Ovary (tissue), 3 donors: ENCODE data around the gene SNX10.

Source experiments
- CTCF ChIP-seq, 3 donors: fragments of 450-650 bp in 2 of 3; fragments of 200-600 bp in 1 of 3; IDR thresholded peaks; one replicate each; pipeline versions ENCODE4 v1.5.1 to v1.8.0; 2016 to 2022; ENCODE audit warnings: antibody characterized with exemption in 3 of 3, mild to moderate bottlenecking in 1 of 3
- POLR2A ChIP-seq: fragments of 450-650 bp; IDR thresholded peaks from one replicate; pipeline ENCODE4 v1.6.1; 2017; ENCODE audit warnings: antibody characterized with exemption, mild to moderate bottlenecking, moderate library complexity
- donor health status: DM: no; HTN: no; CAD: no.

GRCh38 chr7:26379711-26380110 is 88.0 kb downstream of the SNX10 start:
- no peak for TF ChIP-seq POLR2A
- no peak for TF ChIP-seq CTCF (IDR thresholded peaks at IDR 0.05)
